Fibroblast of lung (primary cell): ENCODE measurements around the gene PRSS48.

ENCODE experiments used
- EZH2 ChIP-seq: IDR thresholded peaks from 2 replicates; pipeline ENCODE4 v1.5.1; 2012; ENCODE audit warnings: low read length, control low read depth, mild to moderate bottlenecking; ENCODE audit errors: missing control alignments
- TF ChIP-seq, protein P1 (sequence below), 2 donors: IDR thresholded peaks in 1 of 2; conservative IDR thresholded peaks in 1 of 2; 1 replicate in 1 of 2; 2 replicates in 1 of 2; pipeline ENCODE4 v1.5.1; 2011 to 2012; ENCODE audit warnings: low read length in 2 of 2, control low read depth in 1 of 2, inconsistent platforms in 1 of 2, low read depth in 1 of 2, mild to moderate bottlenecking in 1 of 2

DNA sequence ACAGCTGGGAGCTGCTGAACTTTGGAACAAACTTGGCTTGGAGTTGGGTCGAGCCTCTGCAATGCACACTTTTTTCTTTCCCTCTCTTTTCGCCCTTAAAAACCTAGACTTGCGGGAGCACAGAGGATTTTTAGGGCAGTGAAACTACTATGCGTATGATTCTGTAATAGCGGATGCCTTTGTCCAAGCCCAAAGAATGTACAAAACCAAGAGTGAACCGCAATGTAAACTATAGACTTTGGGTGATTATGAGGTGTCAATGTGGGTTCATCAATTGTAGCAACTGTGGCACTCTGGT is 48.9 kb downstream of the PRSS48 start:
- TF ChIP-seq, protein P1, sequence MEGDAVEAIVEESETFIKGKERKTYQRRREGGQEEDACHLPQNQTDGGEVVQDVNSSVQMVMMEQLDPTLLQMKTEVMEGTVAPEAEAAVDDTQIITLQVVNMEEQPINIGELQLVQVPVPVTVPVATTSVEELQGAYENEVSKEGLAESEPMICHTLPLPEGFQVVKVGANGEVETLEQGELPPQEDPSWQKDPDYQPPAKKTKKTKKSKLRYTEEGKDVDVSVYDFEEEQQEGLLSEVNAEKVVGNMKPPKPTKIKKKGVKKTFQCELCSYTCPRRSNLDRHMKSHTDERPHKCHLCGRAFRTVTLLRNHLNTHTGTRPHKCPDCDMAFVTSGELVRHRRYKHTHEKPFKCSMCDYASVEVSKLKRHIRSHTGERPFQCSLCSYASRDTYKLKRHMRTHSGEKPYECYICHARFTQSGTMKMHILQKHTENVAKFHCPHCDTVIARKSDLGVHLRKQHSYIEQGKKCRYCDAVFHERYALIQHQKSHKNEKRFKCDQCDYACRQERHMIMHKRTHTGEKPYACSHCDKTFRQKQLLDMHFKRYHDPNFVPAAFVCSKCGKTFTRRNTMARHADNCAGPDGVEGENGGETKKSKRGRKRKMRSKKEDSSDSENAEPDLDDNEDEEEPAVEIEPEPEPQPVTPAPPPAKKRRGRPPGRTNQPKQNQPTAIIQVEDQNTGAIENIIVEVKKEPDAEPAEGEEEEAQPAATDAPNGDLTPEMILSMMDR (conservative IDR thresholded peaks at IDR 0.05 in 1 of 2, IDR thresholded peaks at IDR 0.05 in 1 of 2; ENCODE audit: low read depth in 1 of 2, low read length in 2 of 2), result no peak
- no peak for TF ChIP-seq EZH2
